GM21717 (cell line): ENCODE data around the gene PRKN.

Source experiments
- ATAC-seq: cut with Tn5 transposase; IDR thresholded peaks from one replicate; pipeline ENCODE4 v1.9.1; 2021; ENCODE audit warnings: mild to moderate bottlenecking, moderate library complexity; ENCODE audit not compliant: unreplicated experiment

The PRKN gene

GRCh38 chr6:162331911-162332310, 395.7 kb downstream of the PRKN start:
- ATAC-seq, result no peak

- ATAC-seq, result no peak
These were observed 401.7 kb downstream of the PRKN start for GRCh38 chr6:162325826-162326225.

GRCh38 chr6:162325051-162325450, 402.5 kb downstream of the PRKN start:
- ATAC-seq, result no peak

DNA sequence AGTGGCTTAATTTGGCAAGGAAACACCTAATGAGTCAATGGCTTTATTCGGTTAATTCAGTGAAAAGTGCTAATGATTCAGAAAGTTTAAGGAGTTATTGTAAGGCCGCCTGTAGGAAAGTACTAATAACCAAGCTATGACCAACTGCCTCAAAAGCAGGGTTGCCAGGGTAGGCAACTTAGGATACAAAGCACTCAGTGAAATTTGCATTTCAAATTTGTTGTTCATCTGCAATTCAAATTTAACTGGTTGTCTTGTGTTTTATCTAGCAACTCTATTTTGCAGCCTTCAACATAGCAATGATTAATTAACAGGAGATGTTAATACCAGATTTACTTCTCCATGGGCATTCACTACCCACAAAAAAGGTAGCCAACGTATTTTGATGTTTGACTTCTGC, 412.3 kb downstream of the PRKN start:
- no peak for ATAC-seq

- no peak for ATAC-seq
These were observed 413.5 kb downstream of the PRKN start for GRCh38 chr6:162313922-162314660.

- ATAC-seq, result no peak
These were observed 419.7 kb downstream of the PRKN start for GRCh38 chr6:162307865-162308264.

- ATAC-seq, result no peak
These were observed 420.9 kb downstream of the PRKN start for GRCh38 chr6:162306616-162307015.

- no peak for ATAC-seq
These were observed 426.4 kb downstream of the PRKN start for GRCh38 chr6:162301128-162301527.

- ATAC-seq, result no peak
These were observed 433.5 kb downstream of the PRKN start for GRCh38 chr6:162294029-162294428.

GRCh38 chr6:162292915-162293314, 434.7 kb downstream of the PRKN start:
- no peak for ATAC-seq

DNA sequence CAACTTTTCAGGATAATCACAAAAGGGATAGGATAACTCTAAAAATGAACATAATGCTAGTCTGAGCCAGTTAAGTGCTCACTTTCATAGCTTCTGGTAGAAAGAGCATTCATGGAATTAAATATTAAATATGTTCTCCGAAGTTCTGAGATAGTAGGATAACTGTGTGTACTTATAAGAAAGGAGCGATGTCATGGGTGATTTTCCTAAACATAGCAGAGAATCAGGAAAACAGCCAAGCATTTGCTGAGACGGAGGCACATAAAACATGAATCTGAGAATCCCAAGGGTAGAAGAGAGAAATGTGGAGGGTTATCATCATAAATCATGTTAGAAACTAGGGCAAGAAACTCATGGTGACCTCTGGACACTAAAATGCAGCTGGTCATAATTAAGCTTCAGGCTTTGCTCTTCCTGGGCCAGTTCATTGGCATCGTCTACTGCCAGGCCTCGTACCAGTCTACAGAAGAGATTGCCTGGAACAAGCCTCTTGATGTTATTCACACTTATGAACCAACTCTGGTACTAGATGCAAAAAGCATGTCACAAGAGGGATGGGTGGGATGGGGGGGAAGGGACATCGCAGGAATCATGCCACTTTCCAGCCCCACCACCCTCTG, 436.6 kb downstream of the PRKN start:
- no peak for ATAC-seq

DNA sequence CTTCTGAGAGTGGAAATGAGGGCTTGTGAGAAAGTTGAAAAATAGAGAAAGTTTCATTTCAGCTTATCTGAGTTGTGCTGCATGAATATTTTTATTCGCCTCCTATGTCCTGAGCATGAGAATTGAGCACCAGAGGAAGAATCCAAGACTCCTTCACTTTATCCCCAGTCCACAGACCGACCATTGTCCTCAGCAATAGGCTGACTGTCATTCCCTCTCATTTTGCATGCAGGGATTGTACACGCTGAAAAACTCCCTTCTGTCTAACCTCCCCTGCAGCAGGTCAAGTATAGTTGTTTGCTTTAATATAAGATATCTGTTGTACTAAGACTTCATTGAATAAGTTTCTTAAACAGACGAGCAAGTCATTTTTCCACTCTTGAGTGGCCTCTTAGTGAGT, 437.6 kb downstream of the PRKN start:
- no peak for ATAC-seq

DNA sequence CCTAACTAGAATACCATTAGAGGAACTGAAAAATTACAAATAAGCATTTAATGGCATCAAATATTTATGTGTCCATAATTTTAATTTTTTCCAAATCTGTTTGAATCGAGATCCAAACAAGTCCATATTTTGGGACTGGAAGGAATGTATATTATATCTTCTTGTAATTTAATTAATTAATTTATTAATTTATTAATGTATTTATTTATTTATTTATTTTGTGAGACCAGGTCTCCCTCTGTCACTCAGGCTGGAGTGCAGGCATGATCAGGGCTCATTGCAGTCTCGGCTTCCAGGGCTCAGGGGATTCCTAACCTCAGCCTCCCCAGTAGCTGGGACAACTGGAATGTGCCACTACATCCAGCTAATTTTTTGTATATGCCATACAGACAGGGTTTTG, 453.6 kb downstream of the PRKN start:
- ATAC-seq, result no peak

DNA sequence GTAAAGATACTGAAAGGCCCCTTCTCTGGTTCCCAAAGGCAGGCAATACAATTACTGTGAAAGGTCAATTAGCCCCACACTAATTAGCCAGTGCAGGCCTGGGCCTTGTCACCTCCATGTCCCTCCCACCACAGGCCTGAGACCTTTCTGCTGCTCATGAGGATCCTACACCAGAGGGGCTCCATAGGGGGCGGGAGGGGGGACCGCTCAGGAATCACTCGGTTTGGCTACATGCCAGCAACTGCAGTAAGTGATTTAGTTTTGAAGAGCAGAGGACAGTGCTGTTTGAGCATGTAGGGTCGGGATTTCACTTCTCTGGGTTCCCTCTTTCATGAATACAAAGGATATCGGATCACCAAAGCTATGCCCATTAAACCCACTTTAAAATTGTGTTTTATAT, 455.6 kb downstream of the PRKN start:
- no peak for ATAC-seq

GRCh38 chr6:162270966-162271365, 456.6 kb downstream of the PRKN start:
- ATAC-seq, result no peak

- ATAC-seq, result no peak
These were observed 459.9 kb downstream of the PRKN start for GRCh38 chr6:162267641-162268040.

- ATAC-seq, result no peak
These were observed 460.4 kb downstream of the PRKN start for GRCh38 chr6:162267126-162267525.

DNA sequence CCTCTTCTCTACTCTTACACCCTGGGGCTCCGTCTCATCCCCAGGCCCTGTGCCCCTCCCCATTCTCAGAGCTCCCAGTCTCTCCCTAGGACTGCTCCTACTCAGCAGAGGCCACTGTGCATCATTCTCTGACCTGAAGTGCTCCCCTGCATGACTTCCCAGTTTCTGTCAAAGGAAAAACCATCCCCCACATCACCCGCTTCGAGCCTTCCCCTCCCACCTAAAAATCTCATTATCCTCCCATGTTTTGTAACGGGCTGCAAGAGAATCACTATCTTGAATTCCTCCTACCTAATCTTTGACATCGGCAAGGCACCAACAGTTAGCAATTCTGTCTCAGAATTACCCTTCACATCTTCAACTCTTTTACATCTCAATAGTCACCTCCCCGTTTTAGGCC, 463.0 kb downstream of the PRKN start:
- no peak for ATAC-seq

DNA sequence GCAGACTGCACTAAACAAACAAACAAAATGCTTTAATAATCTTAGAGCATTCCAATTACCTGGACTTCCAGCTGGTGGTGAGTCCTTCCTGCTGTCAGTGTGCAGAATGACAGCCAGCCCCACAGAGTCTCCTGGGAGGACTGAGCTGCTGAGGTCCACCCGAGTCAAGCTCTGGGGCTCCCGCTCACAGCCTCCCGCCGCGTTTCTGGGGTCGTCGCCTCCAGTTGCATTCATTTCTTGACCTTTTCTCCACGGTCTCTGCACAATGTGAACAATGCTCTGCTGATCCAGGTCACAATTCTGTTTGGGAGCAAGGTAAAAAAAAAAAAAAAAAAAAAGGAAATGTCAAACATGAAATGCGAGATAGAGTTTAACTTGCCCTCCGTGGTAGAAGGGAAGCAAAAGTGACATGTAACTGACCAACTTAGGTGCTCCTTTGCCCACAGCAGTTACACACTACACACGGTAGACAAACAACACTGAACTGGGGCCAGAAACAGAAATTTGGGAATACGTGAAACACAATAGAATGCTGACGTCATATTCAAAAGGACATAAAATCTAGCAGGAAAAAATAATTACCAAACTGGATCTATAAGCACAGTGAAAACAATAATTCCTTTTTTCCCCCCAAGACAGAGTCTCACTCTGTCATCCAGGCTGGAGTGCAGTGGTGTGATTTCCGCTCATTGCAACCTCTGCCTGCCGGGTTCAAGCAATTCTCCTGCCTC, 464.9 kb downstream of the PRKN start:
- ATAC-seq, result no peak

DNA sequence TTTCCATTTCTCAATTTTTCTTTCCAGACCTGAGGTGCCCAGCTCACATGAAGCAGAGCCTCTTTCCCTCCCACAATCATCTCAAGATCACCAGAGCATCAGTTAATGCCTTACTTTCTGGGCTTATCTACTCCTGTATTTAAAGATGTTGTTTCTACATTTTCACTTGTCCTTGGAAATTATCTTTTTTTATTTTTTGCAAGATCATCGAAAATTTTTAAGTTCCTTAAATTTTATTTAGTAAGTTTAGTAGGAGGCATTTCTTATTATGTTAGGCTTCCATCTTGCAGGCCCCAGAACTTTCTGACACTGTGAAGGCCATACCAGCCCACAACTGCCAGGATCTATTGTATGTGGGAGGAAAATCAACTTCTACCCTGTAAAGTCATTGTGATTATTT, 466.0 kb downstream of the PRKN start:
- ATAC-seq, result no peak

- ATAC-seq, result no peak
These were observed 467.5 kb downstream of the PRKN start for GRCh38 chr6:162260027-162260426.

GRCh38 chr6:162258647-162259046, 468.9 kb downstream of the PRKN start:
- no peak for ATAC-seq
